ENCODE results near the gene FCN3.

DNA sequence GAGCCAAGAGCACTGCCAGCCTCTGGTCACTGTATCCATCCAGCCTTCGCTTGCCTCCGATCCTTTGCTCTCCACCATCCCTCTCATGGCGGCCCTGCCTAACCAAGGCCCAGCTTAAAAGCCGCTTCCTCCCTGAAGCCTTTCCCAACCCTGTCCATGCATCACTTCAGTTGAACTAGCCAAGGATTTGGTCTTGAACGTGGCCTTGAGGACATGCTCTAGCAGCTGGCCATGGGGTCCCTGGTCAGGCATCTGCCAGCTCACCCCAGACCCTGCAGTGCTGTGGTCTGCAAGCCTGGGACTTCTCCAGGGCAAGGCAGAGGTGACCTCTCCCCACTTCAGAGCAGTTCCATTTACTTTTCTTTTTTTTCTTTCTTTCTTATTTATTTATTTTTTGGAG, 37.9 kb downstream of the FCN3 start:
- TF ChIP-seq CTCF (IDR thresholded peaks at IDR 0.05; ENCODE audit: insufficient read depth, low read length, poor library complexity, severe bottlenecking) (no peak), EZH2phosphoT487 (conservative IDR thresholded peaks at IDR 0.05; ENCODE audit: low read length) (no peak)

Measured in SU-DHL-6 (cell line).